Suprapubic skin (tissue), 4 donors: Measurements from ENCODE around the gene NEK11. TPM values are rescaled to one million over a fixed set of nuclear protein-coding genes. Genes with fewer than 3 reads are reported as not detected.

ENCODE experiments used
- DNase-seq, 2 donors: peaks; one replicate each; pipeline ENCODE4 v3.0.0-alpha.2; 2019; ENCODE audit warnings: low spot score in 2 of 2
- H3K27ac ChIP-seq: fragments of 200-600 bp; sonication (generic); one replicate; pipeline ENCODE4 v1.5.1; 2019
- H3K27me3 ChIP-seq: fragments of 200-600 bp; sonication (generic); one replicate; pipeline ENCODE4 v1.5.1; 2019
- H3K36me3 ChIP-seq: fragments of 200-600 bp; sonication (generic); one replicate; pipeline ENCODE4 v1.5.1; 2019
- H3K4me1 ChIP-seq: fragments of 200-600 bp; sonication (generic); one replicate; pipeline ENCODE4 v1.5.1; 2019
- H3K4me3 ChIP-seq: fragments of 200-600 bp; sonication (generic); one replicate; pipeline ENCODE4 v1.5.1; 2019; ENCODE audit warnings: mild to moderate bottlenecking
- H3K9me3 ChIP-seq: fragments of 200-600 bp; sonication (generic); one replicate; pipeline ENCODE4 v1.5.1; 2019
- EP300 ChIP-seq: sonication (generic); formaldehyde crosslinking; IDR thresholded peaks from one replicate; pipeline ENCODE4 v1.6.1; 2017; ENCODE audit warnings: antibody characterized with exemption
- POLR2A ChIP-seq, 2 donors: fragments of 450-650 bp; IDR thresholded peaks; one replicate each; pipeline ENCODE4 v1.6.1; 2017; ENCODE audit warnings: antibody characterized with exemption in 2 of 2, mild to moderate bottlenecking in 2 of 2, moderate library complexity in 2 of 2
- POLR2AphosphoS5 ChIP-seq, 3 donors: sonication (generic); formaldehyde crosslinking; IDR thresholded peaks; one replicate each; pipeline ENCODE4 v1.6.1; 2017; ENCODE audit warnings: antibody characterized with exemption in 3 of 3
- WGBS: methylation state at CpG from one replicate; pipeline ENCODE4 v1.1.5; 2018; 5-methylcytosine and 5-hydroxymethylcytosine counted together
- total RNA-seq, 4 donors: library from RNA; depleted of rRNA; stranded (reverse); fragments of >200 nt; gene quantifications; one replicate each; pipeline ENCODE4 v1.1.0, GENCODE V29; 2016
- TF ChIP-seq, protein P1 (sequence below), 2 donors: fragments of 200-600 bp in 1 of 2; fragments of 450-650 bp in 1 of 2; sonication (generic) in 1 of 2; IDR thresholded peaks; one replicate each; pipeline ENCODE4 v1.5.1; 2016 to 2019; ENCODE audit warnings: antibody characterized with exemption in 2 of 2, mild to moderate bottlenecking in 1 of 2, moderate library complexity in 1 of 2

NEK11 gene
- total RNA-seq, 4 donors from 2014 or later = 4.2 to 11.0 (median 7.5) TPM

DNA sequence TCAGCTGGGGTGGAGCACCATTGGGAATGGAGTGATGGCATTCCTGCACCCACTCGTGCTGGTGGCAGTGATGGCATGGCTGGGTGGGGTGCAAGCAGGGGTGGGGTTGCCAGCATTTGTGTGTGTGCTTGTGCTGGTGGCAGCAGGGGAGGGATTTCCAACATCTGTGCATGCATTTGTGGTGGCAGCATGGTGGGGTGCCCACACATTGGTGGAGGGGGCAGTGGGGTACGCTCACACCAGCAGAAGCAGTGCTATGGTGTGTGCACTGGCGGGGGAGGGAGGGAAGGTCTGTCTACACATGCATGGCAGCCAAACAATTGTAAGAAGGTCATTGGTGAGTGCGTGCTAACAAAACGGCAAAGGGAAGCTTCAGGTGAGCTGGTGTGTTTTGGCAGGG is 278.2 kb downstream of the NEK11 start:
- WGBS = 85% methylated on average over 5 of the region's 5 CpGs
- TF ChIP-seq, protein P1, sequence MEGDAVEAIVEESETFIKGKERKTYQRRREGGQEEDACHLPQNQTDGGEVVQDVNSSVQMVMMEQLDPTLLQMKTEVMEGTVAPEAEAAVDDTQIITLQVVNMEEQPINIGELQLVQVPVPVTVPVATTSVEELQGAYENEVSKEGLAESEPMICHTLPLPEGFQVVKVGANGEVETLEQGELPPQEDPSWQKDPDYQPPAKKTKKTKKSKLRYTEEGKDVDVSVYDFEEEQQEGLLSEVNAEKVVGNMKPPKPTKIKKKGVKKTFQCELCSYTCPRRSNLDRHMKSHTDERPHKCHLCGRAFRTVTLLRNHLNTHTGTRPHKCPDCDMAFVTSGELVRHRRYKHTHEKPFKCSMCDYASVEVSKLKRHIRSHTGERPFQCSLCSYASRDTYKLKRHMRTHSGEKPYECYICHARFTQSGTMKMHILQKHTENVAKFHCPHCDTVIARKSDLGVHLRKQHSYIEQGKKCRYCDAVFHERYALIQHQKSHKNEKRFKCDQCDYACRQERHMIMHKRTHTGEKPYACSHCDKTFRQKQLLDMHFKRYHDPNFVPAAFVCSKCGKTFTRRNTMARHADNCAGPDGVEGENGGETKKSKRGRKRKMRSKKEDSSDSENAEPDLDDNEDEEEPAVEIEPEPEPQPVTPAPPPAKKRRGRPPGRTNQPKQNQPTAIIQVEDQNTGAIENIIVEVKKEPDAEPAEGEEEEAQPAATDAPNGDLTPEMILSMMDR (IDR thresholded peaks at IDR 0.05) = no peak
- TF ChIP-seq POLR2AphosphoS5 (IDR thresholded peaks at IDR 0.05) = no peak
- no peak for TF ChIP-seq POLR2A (IDR thresholded peaks at IDR 0.05)
- no peak for TF ChIP-seq EP300
- H3K27ac ChIP-seq = no peak overlapping the region
- H3K4me3 ChIP-seq = no peak overlapping the region
- H3K36me3 ChIP-seq = no peaks in the 10 kb centered on the region
- no peaks in the 10 kb centered on the region for H3K4me1 ChIP-seq
- no peak for DNase-seq
- H3K9me3 ChIP-seq = no peaks in the 10 kb centered on the region
- no peaks in the 10 kb centered on the region for H3K27me3 ChIP-seq

- no peak overlapping the region for H3K4me3 ChIP-seq
- H3K9me3 ChIP-seq = no peaks in the 10 kb centered on the region
- DNase-seq = no peak
- TF ChIP-seq, protein P1 (IDR thresholded peaks at IDR 0.05) = no peak
- TF ChIP-seq EP300 = no peak
- no peak for TF ChIP-seq POLR2AphosphoS5 (IDR thresholded peaks at IDR 0.05)
- no peak for TF ChIP-seq POLR2A (IDR thresholded peaks at IDR 0.05)
- H3K27ac ChIP-seq = no peak overlapping the region
- no peaks in the 10 kb centered on the region for H3K4me1 ChIP-seq
- H3K36me3 ChIP-seq = no peaks in the 10 kb centered on the region
- no peaks in the 10 kb centered on the region for H3K27me3 ChIP-seq
Observed at GRCh38 chr3:131306242-131306641, 279.6 kb downstream of the NEK11 start.

- Histone ChIP-seq H3K36me3 (no peaks in the 10 kb centered on the region), H3K9me3 (no peaks in the 10 kb centered on the region), H3K4me3 (no peak overlapping the region), H3K4me1 (no peaks in the 10 kb centered on the region), H3K27ac (no peak overlapping the region), H3K27me3 (no peaks in the 10 kb centered on the region)
- TF ChIP-seq EP300 (no peak), POLR2A (IDR thresholded peaks at IDR 0.05) (no peak), POLR2AphosphoS5 (IDR thresholded peaks at IDR 0.05) (no peak)
- TF ChIP-seq, protein P1 (IDR thresholded peaks at IDR 0.05) = no peak
- DNase-seq = no peak
Observed at GRCh38 chr3:131314318-131314717, 287.6 kb downstream of the NEK11 start.

GRCh38 chr3:131315162-131315561 is 288.5 kb downstream of the NEK11 start:
- TF ChIP-seq, protein P1 (IDR thresholded peaks at IDR 0.05) = no peak
- TF ChIP-seq POLR2A (IDR thresholded peaks at IDR 0.05) (no peak), POLR2AphosphoS5 (IDR thresholded peaks at IDR 0.05) (no peak), EP300 (no peak)
- H3K27ac ChIP-seq = no peak overlapping the region
- WGBS = 93% methylated on average over 2 of the region's 2 CpGs
- no peaks in the 10 kb centered on the region for H3K9me3 ChIP-seq
- no peaks in the 10 kb centered on the region for H3K27me3 ChIP-seq
- H3K4me1 ChIP-seq = no peaks in the 10 kb centered on the region
- no peak for DNase-seq
- H3K4me3 ChIP-seq = no peak overlapping the region
- no peaks in the 10 kb centered on the region for H3K36me3 ChIP-seq

DNA sequence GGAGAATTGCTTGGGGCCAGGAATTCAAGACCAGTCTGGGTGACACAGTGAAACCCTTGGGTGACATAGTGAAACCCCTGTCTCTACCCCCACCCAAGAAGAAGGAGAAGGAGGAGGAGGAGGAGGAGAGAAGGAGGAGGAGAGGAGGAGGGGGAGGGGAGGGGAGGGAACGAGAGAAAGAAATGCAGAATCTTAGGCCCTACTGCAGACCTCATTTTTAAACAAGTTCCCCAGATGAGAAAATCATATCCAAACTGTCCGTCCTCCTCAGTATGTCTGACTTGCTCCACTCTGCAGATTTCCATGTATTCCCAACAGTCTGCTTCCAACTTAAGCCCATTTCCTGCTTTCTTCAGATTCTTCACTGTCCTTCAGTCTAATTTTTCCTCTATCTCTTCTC is 291.0 kb downstream of the NEK11 start:
- Histone ChIP-seq H3K4me1 (no peaks in the 10 kb centered on the region), H3K9me3 (no peaks in the 10 kb centered on the region), H3K4me3 (no peak overlapping the region), H3K36me3 (no peaks in the 10 kb centered on the region), H3K27ac (no peak overlapping the region), H3K27me3 (no peaks in the 10 kb centered on the region)
- no peak for DNase-seq
- 84% methylated on average over 2 of the region's 2 CpGs for WGBS
- TF ChIP-seq POLR2A (IDR thresholded peaks at IDR 0.05) = no peak
- TF ChIP-seq POLR2AphosphoS5 (IDR thresholded peaks at IDR 0.05) = no peak
- TF ChIP-seq EP300 = no peak
- TF ChIP-seq, protein P1 (IDR thresholded peaks at IDR 0.05) = no peak
